Thymus (tissue), 11 donors: ENCODE measurements around the gene EHD1. TPM values are rescaled to one million over a fixed set of nuclear protein-coding genes. Genes with fewer than 3 reads are reported as not detected.
"Not testable (repeated sequence)": the region's sequence is repeated elsewhere in the genome, so short reads cannot be mapped to it uniquely, and the experiment has no call there.

ENCODE experiments used
- DNase-seq, 9 donors: peaks; one replicate each; pipeline ENCODE4 v3.0.0-alpha.2; 2013; ENCODE audit warnings: low spot score in 9 of 9, low read depth in 6 of 9, missing footprints in 1 of 9
- H3K27ac ChIP-seq, 2 donors: one replicate each; pipeline ENCODE4 v1.5.1; 2013; ENCODE audit warnings: control low read depth in 1 of 2, low read depth in 1 of 2, low read length in 1 of 2, mild to moderate bottlenecking in 1 of 2, moderate library complexity in 1 of 2
- H3K27me3 ChIP-seq, 2 donors: one replicate each; pipeline ENCODE4 v1.5.1; 2013; ENCODE audit warnings: low read length in 1 of 2; ENCODE audit not compliant: control insufficient read depth in 2 of 2, insufficient read depth in 1 of 2
- H3K36me3 ChIP-seq, 2 donors: one replicate each; pipeline ENCODE4 v1.5.1; 2013; ENCODE audit warnings: low read length in 1 of 2, mild to moderate bottlenecking in 1 of 2, moderate library complexity in 1 of 2; ENCODE audit not compliant: control insufficient read depth in 2 of 2, insufficient read depth in 2 of 2
- H3K4me1 ChIP-seq, 2 donors: one replicate each; pipeline ENCODE4 v1.5.1; 2013; ENCODE audit warnings: low read length in 2 of 2; ENCODE audit not compliant: control insufficient read depth in 2 of 2, insufficient read depth in 2 of 2
- H3K4me3 ChIP-seq, 2 donors: one replicate each; pipeline ENCODE4 v1.5.1; 2013; ENCODE audit warnings: low read length in 2 of 2, control low read depth in 1 of 2, mild to moderate bottlenecking in 1 of 2
- H3K9me3 ChIP-seq, 2 donors: one replicate each; pipeline ENCODE4 v1.5.1; 2013; ENCODE audit warnings: low read length in 1 of 2, mild to moderate bottlenecking in 1 of 2; ENCODE audit not compliant: control insufficient read depth in 2 of 2, insufficient read depth in 1 of 2
- WGBS: extraction: QIAGEN DNeasy Blood & Tissue Kit; methylation state at CpG from one replicate; pipeline ENCODE4 v1.1.7; 2013; 5-methylcytosine and 5-hydroxymethylcytosine counted together
- polyA plus RNA-seq: library from polyadenylated mRNA; stranded (reverse); fragments of 200-250 nt; gene quantifications from one replicate; pipeline ENCODE4 v1.2.3, GENCODE V29; 2013
- total RNA-seq: library from RNA; stranded (reverse); fragments of 120-200 nt; gene quantifications from one replicate; pipeline ENCODE4 v1.2.4, GENCODE V29; 2013
- donor health status: healthy.

Gene EHD1
- total and polyA plus RNA-seq, 2 donors, result 17.3 to 32.3 TPM

DNA sequence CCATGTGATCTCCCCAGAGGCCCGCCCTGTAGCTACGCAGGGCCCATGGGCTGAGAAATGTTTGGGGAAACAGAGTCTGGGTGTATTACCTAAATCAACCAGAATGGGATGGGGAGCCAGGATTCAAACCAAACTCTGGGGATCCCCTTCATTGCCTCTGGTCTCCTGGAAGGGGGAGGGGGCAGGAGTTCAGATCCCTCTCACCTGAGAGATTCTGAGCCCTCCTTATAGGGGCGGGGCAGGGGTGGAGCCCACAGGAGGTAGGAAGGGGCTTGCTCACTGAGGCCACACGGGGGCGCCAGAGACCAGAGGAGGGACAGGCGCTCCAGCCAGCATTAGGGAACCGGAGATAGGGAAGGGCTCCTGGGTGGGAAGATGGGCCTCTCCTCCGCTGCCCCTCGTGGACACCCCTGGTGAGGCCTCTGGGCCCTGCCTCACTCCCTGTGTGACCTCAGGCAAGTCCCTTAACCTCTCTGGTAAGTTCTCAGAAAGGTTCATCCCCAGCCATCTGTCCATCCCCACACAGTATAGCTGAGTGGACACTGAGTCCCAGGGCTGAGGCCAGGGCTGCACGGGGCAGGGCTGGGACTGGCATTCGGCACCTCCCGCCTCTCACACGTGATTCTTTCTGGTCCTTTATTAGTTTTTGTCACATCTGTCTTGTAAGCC, 31.3 kb downstream of the EHD1 start:
- Histone ChIP-seq H3K27me3 (no peaks in the 10 kb centered on the region), H3K9me3 (peaks cover 0 to 4% of the 10 kb centered on the region in 2 donors), H3K4me3 (no peak overlapping the region), H3K4me1 (peaks cover 39 to 68% of the 10 kb centered on the region in 2 donors), H3K27ac (no peak overlapping the region), H3K36me3 (peaks cover 0 to 3% of the 10 kb centered on the region in 2 donors)
- WGBS, result 41% methylated on average over 13 of the region's 13 CpGs
- peak in 7 of 9 donors; percentile 79 to 93 (median 85) for DNase-seq

GRCh38 chr11:64845776-64846129, 32.7 kb downstream of the EHD1 start:
- not testable (repeated sequence) for H3K9me3 ChIP-seq, H3K36me3 ChIP-seq, DNase-seq, H3K27ac ChIP-seq, H3K4me3 ChIP-seq, H3K27me3 ChIP-seq
- 98% methylated on average over 8 of the region's 8 CpGs for WGBS
- peaks cover 26 to 54% of the 10 kb centered on the region in 2 donors for H3K4me1 ChIP-seq

DNA sequence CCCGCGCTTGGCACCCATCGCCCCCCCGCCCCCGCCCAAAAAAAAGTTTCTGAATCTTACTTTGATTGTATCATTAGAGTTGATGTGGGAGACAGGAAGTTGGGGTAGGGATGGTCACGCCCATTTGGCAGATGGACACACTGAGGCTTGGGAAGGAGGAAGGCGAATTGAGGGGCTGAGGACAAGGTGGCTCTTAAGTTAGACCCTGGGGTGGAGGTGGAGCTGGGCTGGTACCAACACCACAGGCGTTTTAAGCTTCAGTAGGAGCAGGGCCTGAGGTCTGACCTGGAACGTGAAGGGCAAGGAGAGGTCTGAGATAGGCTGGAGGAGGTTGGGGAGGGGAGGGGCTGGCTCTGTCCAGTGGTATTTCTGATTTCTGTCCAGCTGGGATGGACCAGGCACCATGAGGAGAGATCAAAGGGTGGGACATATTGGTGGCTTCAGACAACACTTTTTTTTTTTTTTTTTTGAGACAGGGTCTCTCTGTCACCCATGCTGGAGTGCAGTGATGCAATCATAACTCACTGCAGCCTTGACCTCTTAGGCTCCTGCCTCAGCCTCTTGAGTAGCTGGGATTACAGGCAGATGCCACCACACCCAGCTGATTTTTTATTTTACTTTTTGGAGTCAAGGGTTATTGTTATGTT, 33.2 kb downstream of the EHD1 start:
- Histone ChIP-seq H3K36me3 (no peaks in the 10 kb centered on the region), H3K27ac (peak overlapping the region in 1 of 2 donors; percentile 10), H3K4me1 (peaks cover 24 to 50% of the 10 kb centered on the region in 2 donors), H3K27me3 (no peaks in the 10 kb centered on the region), H3K4me3 (peak overlapping the region; percentile 56 to 64), H3K9me3 (peaks cover 0 to 4% of the 10 kb centered on the region in 2 donors)
- 35% methylated on average over 9 of the region's 9 CpGs for WGBS
- no peak for DNase-seq

DNA sequence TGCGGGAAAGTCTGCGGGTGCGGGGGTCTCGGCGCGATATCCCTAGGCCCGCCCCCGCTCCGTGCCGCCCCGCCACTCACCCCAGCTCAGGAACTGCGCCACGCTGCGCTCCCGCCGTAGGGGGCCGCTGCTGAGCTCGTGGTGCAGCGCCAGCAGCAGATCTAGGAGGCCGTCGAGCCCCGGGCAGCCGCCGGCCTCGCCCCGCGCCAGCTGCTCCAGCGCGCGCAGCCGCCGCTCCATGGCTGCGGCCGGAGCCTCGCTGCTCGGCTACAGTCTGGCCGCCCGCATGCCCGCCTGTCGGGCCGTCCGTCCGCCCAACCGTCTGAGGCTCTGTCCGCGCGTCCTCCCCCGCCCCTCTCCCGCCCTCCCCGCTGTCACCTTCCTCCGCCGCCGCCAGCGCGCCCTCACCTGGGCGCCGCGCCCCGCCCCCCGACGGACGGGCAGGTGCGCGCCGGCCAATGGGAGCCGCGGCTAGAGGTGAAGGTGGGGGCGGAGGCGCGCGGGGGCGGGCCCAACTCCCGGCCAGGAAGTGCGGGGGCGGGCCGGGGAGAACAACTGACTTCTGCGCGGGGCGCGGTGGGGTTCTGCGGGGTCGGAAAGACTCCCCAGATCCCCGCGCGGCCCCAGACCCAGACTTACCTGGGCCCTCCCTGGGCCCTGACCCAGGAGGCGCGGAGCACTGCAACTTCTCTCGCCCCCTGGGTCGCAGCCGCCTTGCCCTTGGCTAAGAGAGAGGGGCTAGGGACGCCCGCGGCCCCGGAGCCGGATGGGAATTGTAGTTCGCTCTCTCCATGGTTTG, 33.9 kb downstream of the EHD1 start, which contains the start of gene CDC42BPG:
Gene CDC42BPG (minus strand): TSS at position 324 of the 799 bp plus-strand sequence. CDS start 84 bp downstream, at position 240.
- H3K36me3 ChIP-seq, result peaks cover 0 to 5% of the 10 kb centered on the region in 2 donors
- WGBS, result 1% methylated on average over 96 of the region's 96 CpGs
- peaks cover 20 to 42% of the 10 kb centered on the region in 2 donors for H3K4me1 ChIP-seq
- peak within 1 kb of the TSS; percentile 56 to 64 for H3K4me3 ChIP-seq
- H3K9me3 ChIP-seq, result peaks cover 0 to 4% of the 10 kb centered on the region in 2 donors
- no peaks in the 10 kb centered on the region for H3K27me3 ChIP-seq
- peak within 1 kb of the TSS; percentile 10 to 83 for H3K27ac ChIP-seq
- DNase-seq, result peak in 4 of 9 donors; percentile 57 to 82 (median 72)

DNA sequence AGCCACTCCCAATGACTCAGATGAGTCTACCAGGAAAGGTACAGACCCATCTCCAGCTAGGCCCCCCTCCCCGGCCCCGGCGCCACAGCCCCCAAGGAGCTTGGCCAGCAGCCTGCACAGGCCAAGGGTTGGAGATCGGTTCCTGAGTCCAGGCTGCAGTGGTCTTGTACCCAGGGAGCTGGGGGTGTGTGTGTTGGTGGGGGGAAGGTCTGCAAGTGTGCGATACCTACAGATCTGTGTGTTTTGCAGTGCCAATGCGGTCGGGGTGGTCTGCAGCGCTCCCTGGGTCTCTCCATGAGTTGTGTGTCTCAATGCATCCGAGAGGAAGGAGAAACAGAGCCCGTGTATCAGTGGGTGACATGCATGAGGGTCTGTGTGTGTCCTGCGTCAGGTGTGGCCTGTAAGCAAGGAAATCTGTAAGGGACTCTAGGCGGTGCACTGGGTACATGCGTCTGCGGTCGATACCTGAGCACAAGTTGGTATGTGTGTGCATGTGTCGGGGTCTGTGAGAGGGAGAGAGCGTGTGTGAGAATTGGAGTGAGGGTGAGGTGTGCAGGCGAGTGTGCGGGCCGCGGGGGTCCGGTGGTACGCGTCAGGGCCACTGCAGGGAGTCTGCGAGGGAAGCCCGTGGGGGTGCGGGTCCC, 34.6 kb downstream of the EHD1 start:
- Histone ChIP-seq H3K36me3 (peaks cover 0 to 8% of the 10 kb centered on the region in 2 donors), H3K9me3 (peaks cover 0 to 4% of the 10 kb centered on the region in 2 donors), H3K4me3 (peak overlapping the region; percentile 20 to 64), H3K4me1 (peaks cover 17 to 35% of the 10 kb centered on the region in 2 donors), H3K27ac (peak overlapping the region in 1 of 2 donors; percentile 68), H3K27me3 (no peaks in the 10 kb centered on the region)
- no peak for DNase-seq
- WGBS, result 59% methylated on average over 27 of the region's 27 CpGs

GRCh38 chr11:64842851-64843685, 35.4 kb downstream of the EHD1 start:
- Histone ChIP-seq H3K9me3 (peaks cover 0 to under 1% of the 10 kb centered on the region in 2 donors), H3K4me1 (peaks cover 9 to 28% of the 10 kb centered on the region in 2 donors), H3K27ac (peak overlapping the region; percentile 20 to 32), H3K27me3 (no peaks in the 10 kb centered on the region), H3K36me3 (peaks cover 0 to 12% of the 10 kb centered on the region in 2 donors), H3K4me3 (no peak overlapping the region)
- no peak for DNase-seq
- 93% methylated on average over 19 of the region's 19 CpGs for WGBS

- H3K27ac ChIP-seq, result peak overlapping the region; percentile 11 to 32
- H3K4me3 ChIP-seq, result no peak overlapping the region
- DNase-seq, result no peak
These were observed 36.1 kb downstream of the EHD1 start for GRCh38 chr11:64842366-64842759.

More at GRCh38 chr11:64842366-64842759, 36.1 kb downstream of the EHD1 start:
- WGBS, result 93% methylated on average over 6 of the region's 6 CpGs
- Histone ChIP-seq H3K4me1 (peaks cover 8 to 21% of the 10 kb centered on the region in 2 donors), H3K27me3 (no peaks in the 10 kb centered on the region), H3K36me3 (peaks cover 0 to 12% of the 10 kb centered on the region in 2 donors), H3K9me3 (no peaks in the 10 kb centered on the region)
